Activated T-cell treated with anti-CD3 and anti-CD28 coated beads, Interleukin-2, amount 50 U/mL, for 4 hours (primary cell): Measurements from ENCODE around the gene BNC2. TPM values are rescaled to one million over a fixed set of nuclear protein-coding genes. Genes with fewer than 3 reads are reported as not detected.

Source experiments
- ATAC-seq, 2 donors: fragments of 200-7000 bp; cut with Tn5 transposase; one replicate each; pipeline ENCODE4 v1.10.0; 2021
- DNase-seq: peaks from one replicate; pipeline ENCODE4 v3.0.0-alpha.2; 2020
- H3K27me3 Mint-ChIP-seq: one replicate; pipeline ENCODE4 v1.8.0; 2021; ENCODE audit warnings: low read depth, mixed read lengths
- H3K36me3 Mint-ChIP-seq: one replicate; pipeline ENCODE4 v1.8.0; 2022; ENCODE audit warnings: mixed read lengths; ENCODE audit not compliant: insufficient read depth
- H3K4me1 Mint-ChIP-seq: one replicate; pipeline ENCODE4 v1.8.0; 2021; ENCODE audit warnings: low read depth, mixed read lengths
- H3K4me3 Mint-ChIP-seq: one replicate; pipeline ENCODE4 v1.8.0; 2021; ENCODE audit warnings: mild to moderate bottlenecking, moderate library complexity, mixed read lengths
- H3K9me3 Mint-ChIP-seq: one replicate; pipeline ENCODE4 v1.8.0; 2021; ENCODE audit warnings: mixed read lengths
- total RNA-seq, 3 donors: library from RNA; stranded (reverse); gene quantifications; one replicate each; pipeline ENCODE4 v1.2.1, GENCODE V29; 2021

The BNC2 gene
- total RNA-seq, 3 donors from 2014 or later: 0.08 to 0.29 (median 0.25) TPM

DNA sequence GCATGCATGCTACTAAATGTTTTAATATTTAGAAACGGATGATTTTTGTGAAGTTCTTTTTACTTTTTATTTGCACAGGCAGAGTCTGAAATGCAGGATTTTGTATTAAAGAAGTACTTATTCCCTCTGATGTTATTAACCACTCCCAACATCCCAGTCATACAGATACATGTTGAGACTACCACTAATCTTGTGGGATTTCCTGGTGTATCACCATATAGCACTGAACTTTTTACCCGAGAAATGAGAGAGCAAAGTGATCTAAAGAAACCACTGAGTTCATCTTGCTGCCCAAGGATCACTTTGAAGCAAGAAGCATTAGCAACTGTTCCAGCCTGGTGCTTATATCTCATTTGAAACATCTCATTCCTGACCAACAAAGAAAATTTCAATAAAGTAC is 443.8 kb downstream of the BNC2 start:
- peaks cover 5% of the 10 kb centered on the region for H3K9me3 Mint-ChIP-seq
- DNase-seq: no peak
- H3K4me3 Mint-ChIP-seq: no peak overlapping the region
- no peak for ATAC-seq
- no peaks in the 10 kb centered on the region for H3K4me1 Mint-ChIP-seq
- H3K27me3 Mint-ChIP-seq: no peaks in the 10 kb centered on the region
- no peaks in the 10 kb centered on the region for H3K36me3 Mint-ChIP-seq

DNA sequence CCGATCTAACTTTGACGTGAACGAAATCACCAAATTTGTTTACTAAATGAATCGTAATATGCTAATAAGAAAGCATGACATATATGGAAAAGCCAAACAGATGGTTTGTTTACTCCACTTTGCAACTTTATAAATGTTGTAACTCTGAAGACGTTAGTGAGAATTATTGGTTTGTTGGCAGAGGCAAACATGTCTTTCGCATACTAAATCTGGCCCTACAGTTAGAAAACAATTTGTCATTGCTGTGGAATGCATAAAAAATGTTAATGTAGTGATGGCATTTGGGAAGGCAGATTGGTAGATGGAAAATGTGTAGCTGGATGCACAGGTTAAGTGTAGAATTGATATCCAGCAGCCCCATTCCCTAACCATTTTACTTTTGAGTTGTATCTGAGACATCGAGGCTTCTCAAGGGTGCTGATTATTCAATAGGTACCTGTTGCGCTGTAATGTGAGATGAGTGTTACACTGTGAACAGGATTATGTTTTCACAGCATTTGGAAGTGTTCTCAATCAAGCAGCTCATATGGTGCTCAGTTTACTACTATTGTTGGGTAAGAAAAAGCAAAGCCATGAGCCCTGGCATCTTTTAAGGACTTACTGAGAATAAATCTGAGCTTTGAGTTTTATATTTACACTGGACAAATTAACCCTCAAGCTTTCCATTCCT is 444.8 kb downstream of the BNC2 start:
- no peaks in the 10 kb centered on the region for H3K4me1 Mint-ChIP-seq
- H3K27me3 Mint-ChIP-seq: no peaks in the 10 kb centered on the region
- no peak for DNase-seq
- no peak overlapping the region for H3K4me3 Mint-ChIP-seq
- H3K9me3 Mint-ChIP-seq: peaks cover 5% of the 10 kb centered on the region
- no peak for ATAC-seq
- no peaks in the 10 kb centered on the region for H3K36me3 Mint-ChIP-seq

DNA sequence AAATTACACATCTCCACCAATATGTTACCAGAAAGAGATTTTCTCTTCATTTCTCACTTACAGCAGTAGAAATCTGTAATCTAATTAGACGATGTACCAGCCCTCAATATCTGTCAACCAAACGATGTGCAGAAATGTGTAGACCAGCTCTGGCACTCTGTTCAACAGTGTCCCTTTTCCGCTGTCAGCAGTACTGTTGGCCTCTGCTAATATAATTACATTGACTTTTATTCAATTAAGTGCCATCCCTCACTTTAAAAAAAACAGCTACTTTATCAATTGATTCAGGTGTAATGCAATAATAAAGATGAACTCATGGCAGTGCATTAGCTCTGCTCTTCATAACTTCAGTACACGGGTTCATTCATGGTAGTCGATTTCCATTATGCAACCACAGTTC is 448.4 kb downstream of the BNC2 start:
- no peak for DNase-seq
- H3K36me3 Mint-ChIP-seq: no peaks in the 10 kb centered on the region
- H3K4me3 Mint-ChIP-seq: no peak overlapping the region
- no peaks in the 10 kb centered on the region for H3K4me1 Mint-ChIP-seq
- no peak for ATAC-seq
- no peaks in the 10 kb centered on the region for H3K9me3 Mint-ChIP-seq
- H3K27me3 Mint-ChIP-seq: no peaks in the 10 kb centered on the region

DNA sequence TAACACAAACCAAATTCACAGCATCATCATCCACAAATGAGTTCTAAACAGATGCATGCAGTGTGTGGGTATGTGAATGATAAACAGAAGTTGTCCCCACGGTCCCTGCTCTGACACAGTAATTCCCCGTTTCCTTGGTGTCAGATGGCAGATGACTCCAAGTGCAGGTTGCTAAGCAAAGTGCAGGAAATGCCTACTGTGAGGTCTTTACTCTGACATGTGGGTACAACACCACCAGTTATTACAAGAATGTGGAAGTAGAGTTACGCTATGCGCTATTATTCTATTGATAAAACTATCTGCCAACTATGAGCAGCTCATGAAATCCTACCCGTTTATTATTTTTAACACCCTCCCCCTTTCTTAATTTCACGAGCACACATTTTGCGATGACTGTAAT is 448.9 kb downstream of the BNC2 start:
- Mint-ChIP-seq H3K9me3 (no peaks in the 10 kb centered on the region), H3K36me3 (no peaks in the 10 kb centered on the region), H3K4me1 (no peaks in the 10 kb centered on the region), H3K4me3 (no peak overlapping the region), H3K27me3 (no peaks in the 10 kb centered on the region)
- DNase-seq (no peak), ATAC-seq (no peak)

DNA sequence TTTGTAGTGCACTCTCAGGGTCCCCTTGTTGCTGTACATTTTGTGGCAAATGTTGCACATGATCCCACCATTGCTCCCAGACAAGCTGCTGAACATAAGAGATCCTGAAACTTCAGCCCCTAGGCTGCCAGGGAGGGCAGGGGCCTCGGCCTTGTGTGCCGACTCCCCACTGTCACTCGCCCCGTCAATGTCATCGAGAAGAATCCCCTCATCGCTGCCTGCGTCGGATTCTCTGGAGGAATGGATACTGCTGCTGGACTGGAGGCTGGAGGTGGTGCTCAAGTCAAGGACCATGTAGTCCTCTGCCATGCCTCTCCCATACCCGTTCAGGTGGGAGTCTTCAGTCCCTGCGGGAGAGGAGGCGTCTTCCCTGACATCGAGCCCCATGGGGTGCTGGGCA is 451.3 kb downstream of the BNC2 start:
- Mint-ChIP-seq H3K9me3 (peaks cover 2% of the 10 kb centered on the region), H3K36me3 (no peaks in the 10 kb centered on the region), H3K4me3 (no peak overlapping the region), H3K4me1 (no peaks in the 10 kb centered on the region), H3K27me3 (no peaks in the 10 kb centered on the region)
- DNase-seq (no peak), ATAC-seq (no peak)

DNA sequence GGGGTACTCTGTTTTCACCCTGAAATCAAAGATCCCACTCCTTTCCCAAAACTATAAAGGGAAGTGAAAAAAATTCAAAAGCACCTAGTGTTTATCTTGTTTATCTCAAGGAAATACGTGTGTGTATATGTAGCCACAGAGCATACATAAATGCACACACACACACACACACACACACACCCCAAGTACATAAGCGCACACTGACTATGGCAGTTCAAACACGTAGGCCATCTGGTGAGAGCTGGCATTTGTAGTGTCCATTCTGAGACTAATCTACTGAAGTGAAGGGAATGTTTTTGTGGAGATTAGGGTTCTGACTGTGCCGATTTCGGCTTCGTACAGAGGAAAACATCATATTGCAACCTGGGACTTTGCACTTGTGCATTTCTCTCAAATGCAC is 451.7 kb downstream of the BNC2 start:
- ATAC-seq (no peak), DNase-seq (no peak)
- Mint-ChIP-seq H3K4me1 (no peaks in the 10 kb centered on the region), H3K27me3 (no peaks in the 10 kb centered on the region), H3K9me3 (peaks cover 4% of the 10 kb centered on the region), H3K4me3 (no peak overlapping the region), H3K36me3 (no peaks in the 10 kb centered on the region)

DNA sequence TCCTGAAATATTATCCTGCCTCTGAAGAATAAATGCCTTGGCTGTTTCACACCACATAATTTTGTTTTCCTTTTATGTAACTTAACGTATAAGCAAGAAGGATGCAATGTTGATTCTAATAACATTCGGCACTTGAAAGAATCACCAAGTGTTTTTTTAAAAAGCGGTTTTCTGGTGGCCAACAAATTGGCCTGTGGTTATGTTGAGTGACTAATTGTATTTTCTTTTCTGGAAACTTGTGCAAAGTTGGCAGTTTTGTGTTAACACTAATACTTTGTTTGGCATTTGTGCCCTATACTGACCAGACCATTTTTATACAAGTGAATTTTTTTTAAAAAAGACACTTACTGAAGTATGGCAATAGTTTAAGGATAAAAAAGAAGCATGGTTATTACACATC is 452.7 kb downstream of the BNC2 start:
- ATAC-seq (no peak), DNase-seq (no peak)
- no peak overlapping the region for H3K4me3 Mint-ChIP-seq
- H3K4me1 Mint-ChIP-seq: no peaks in the 10 kb centered on the region
- H3K27me3 Mint-ChIP-seq: no peaks in the 10 kb centered on the region
- H3K9me3 Mint-ChIP-seq: peaks cover 4% of the 10 kb centered on the region
- no peaks in the 10 kb centered on the region for H3K36me3 Mint-ChIP-seq

DNA sequence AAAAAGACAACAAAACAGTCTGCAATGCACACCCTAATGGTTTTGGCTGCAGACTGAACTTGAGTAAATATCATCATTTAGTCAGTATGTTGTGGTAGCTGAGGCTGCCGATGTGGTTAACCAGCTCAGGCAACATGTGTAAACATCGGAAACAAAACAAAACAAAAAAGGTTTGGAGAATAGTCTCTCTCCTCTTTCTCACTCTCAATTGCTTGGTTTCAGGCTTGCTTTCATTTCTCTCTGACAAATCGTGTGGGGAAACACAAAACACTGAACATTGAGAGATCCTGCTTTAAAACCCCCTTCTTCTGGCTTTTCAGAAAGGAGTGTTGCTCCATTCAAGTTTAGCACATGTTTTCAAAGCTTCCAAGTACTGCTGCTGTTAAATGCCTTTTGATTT is 453.3 kb downstream of the BNC2 start:
- no peak overlapping the region for H3K4me3 Mint-ChIP-seq
- no peak for DNase-seq

DNA sequence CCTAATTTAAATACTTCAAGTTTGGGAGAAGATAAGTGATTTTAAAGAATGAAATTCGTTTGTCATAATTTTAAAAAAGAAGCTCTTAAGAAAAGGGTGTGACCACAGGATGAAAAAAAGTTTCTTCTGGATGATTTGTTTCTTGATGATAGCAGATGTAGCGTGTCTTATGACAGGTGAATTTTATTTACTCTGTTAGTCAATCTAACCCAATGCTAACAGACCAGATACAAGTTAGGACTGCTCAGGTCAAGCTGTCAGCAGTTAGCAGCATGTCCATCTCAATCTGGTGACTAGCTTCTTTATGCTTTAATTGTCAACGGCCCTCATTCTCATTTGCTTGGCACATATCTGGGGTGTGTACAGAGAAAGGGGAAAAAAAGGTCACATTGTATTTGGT is 456.0 kb downstream of the BNC2 start:
- peaks cover 10% of the 10 kb centered on the region for H3K9me3 Mint-ChIP-seq
- H3K4me3 Mint-ChIP-seq: no peak overlapping the region
- DNase-seq (no peak), ATAC-seq (no peak)
- H3K36me3 Mint-ChIP-seq: no peaks in the 10 kb centered on the region
- H3K27me3 Mint-ChIP-seq: no peaks in the 10 kb centered on the region
- H3K4me1 Mint-ChIP-seq: no peaks in the 10 kb centered on the region

More for the DNA sequence above, 453.3 kb downstream of the BNC2 start:
- H3K27me3 Mint-ChIP-seq: no peaks in the 10 kb centered on the region
- no peak for ATAC-seq
- no peaks in the 10 kb centered on the region for H3K4me1 Mint-ChIP-seq
- H3K9me3 Mint-ChIP-seq: peaks cover 4% of the 10 kb centered on the region
- H3K36me3 Mint-ChIP-seq: no peaks in the 10 kb centered on the region

DNA sequence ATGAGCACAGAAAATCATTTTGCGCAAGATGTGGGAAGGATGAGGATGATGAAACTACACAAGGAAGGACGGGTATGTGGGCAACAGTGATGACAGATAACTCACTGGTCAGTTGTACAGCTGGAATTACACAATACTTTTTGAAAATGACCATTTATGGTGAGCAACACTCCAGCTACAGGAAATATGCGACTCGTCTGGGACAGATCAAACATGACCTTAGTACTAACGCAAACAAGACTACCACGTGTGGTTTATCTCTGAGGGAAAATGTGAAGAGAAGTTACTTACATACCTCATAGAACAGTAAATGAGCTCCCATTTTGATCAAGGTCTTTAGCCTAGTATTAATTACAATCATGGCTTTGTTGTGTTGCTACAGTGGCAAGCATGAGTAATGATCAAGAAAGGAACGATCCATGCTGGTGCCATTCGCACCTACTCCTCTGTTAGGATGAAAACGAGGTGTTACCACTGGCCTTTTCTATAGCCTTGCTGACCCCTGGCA is 456.9 kb downstream of the BNC2 start:
- Mint-ChIP-seq H3K4me3 (no peak overlapping the region), H3K36me3 (no peaks in the 10 kb centered on the region), H3K27me3 (no peaks in the 10 kb centered on the region), H3K9me3 (peaks cover 10% of the 10 kb centered on the region), H3K4me1 (no peaks in the 10 kb centered on the region)
- no peak for DNase-seq
- no peak for ATAC-seq

DNA sequence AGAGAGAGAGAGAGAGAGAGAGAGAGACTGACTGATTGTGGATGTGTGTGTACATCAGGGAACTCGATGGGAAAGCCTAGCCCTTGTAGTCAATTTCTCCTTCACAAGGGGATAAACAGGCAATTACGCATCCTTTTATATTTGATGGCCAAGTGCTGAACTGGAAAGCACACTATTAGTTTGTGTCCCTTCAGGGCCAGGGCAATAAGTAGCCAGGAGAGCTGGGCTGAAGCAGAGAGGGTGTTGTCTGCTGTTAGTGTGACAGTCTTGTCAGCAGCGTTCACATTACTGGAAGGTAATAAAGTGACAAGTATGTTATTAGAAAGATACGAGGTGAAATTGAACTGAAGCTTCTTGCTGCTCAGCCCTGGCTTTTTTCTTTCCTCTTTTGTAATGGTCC is 457.7 kb downstream of the BNC2 start:
- Mint-ChIP-seq H3K36me3 (no peaks in the 10 kb centered on the region), H3K27me3 (no peaks in the 10 kb centered on the region), H3K4me3 (no peak overlapping the region), H3K4me1 (no peaks in the 10 kb centered on the region), H3K9me3 (peaks cover 10% of the 10 kb centered on the region)
- ATAC-seq (no peak), DNase-seq (no peak)

DNA sequence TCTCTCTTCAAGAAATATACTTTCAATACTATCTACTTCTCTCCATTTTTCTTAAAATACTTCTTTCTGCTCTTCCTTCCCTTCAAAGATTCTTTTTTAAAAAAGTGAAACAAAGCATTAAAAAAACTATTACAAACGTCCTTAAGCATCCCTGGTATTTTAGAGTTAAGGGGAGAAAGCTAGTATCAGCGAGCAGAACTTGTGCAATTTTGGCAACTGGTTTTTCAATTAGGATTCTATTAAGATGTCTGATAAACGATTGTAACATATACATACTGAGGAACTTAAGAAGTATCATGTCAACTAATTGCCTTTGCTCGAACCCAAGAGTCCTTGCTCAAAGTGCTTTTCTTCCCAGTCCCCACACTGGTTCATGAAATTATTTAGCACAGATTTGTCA is 459.2 kb downstream of the BNC2 start:
- Mint-ChIP-seq H3K9me3 (peaks cover 10% of the 10 kb centered on the region), H3K4me3 (no peak overlapping the region), H3K36me3 (no peaks in the 10 kb centered on the region), H3K27me3 (no peaks in the 10 kb centered on the region), H3K4me1 (no peaks in the 10 kb centered on the region)
- DNase-seq (no peak), ATAC-seq (no peak)

DNA sequence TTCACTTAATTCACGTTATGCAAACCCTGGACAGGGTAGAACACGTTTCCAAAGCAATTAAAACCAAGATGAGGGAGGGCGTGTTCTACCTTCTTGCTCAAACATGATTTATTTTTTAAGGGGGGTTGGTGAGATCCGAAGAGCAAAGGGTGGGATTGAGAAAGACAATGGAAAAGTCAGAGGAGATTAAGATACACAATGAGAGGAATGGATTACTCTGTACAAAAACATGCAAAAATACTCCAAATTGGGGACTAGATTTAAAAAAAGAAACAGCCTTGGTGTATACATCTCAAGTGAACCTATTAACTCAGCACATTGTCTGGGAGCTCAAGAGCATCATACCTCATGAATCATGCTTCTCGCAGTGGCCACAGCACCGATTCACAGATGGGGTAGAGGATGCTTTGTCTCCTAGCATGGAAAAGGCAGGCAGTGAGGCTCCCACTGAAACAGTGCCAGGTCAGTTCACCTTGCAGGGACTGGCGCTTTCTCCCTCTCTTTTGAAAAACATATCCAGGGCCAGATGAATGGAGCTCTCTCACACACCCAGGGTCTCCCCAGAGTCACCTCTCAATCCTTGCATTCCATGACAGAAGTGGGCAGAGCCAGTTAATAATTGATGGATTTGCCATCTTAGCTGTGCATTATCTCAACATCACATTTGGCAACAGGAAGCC is 459.7 kb downstream of the BNC2 start:
- no peak for ATAC-seq
- H3K27me3 Mint-ChIP-seq: no peaks in the 10 kb centered on the region
- no peaks in the 10 kb centered on the region for H3K36me3 Mint-ChIP-seq
- no peak for DNase-seq
- H3K4me1 Mint-ChIP-seq: no peaks in the 10 kb centered on the region
- H3K9me3 Mint-ChIP-seq: peaks cover 10% of the 10 kb centered on the region
- no peak overlapping the region for H3K4me3 Mint-ChIP-seq

DNA sequence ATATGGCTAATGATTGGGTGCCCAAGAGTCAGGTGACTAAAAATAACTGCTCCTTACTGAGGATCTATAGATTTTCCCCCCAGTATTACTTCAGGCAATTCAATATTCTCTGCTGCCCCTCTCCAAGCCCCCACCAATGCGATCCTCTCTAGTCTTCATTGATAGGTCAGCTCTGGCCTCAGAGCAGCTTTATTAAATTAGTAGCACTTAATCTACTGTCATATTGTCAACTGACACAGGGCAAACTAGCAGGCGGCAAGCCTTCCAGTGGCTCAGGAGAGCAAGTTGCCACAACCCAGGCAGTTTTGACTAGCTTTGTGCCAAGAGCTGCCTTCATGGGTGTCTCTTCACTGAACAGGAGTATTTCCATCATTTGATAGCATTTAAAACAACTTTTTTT is 462.9 kb downstream of the BNC2 start:
- Mint-ChIP-seq H3K4me3 (no peak overlapping the region), H3K9me3 (peaks cover 6% of the 10 kb centered on the region), H3K4me1 (no peaks in the 10 kb centered on the region), H3K27me3 (no peaks in the 10 kb centered on the region), H3K36me3 (no peaks in the 10 kb centered on the region)
- DNase-seq: no peak
- ATAC-seq: no peak

DNA sequence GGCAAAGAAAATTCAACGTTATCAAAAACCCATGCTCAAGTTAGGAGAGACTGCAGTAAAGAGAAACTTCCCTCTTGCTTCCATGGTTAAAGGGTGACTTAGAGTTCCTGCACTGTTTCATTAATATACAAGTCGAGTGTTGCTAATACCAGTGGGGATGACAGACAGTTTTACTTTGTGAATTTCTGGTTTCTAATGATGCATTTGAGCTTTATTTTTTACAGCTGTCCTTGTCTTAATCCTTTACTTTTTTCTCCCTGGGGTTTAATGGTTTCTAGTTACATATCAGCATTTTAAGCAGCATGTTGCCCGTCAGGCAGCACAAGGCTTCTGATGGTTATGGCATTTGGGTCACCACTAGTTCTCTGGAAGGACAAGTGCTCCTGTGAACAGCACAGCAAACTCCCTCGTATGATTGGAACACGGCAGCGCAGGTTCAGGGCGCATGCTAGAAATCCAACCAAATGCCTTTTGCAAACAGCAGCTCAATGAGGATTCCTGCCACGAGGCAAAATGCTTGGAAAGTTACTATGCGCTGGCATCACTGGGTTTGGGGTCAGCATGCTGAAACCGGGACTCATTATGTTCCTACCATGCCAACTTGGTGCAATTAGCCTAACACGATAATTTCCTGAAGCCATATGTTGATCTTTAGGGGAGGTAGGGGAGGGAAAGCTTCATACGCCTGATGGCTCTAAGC is 463.8 kb downstream of the BNC2 start:
- Mint-ChIP-seq H3K4me3 (no peak overlapping the region), H3K9me3 (peaks cover 6% of the 10 kb centered on the region), H3K36me3 (no peaks in the 10 kb centered on the region), H3K27me3 (no peaks in the 10 kb centered on the region), H3K4me1 (no peaks in the 10 kb centered on the region)
- ATAC-seq (no peak), DNase-seq (no peak)
